Neural progenitor cell (in vitro differentiated cells): ENCODE measurements around the gene PATJ. TPM values are rescaled to one million over a fixed set of nuclear protein-coding genes. Genes with fewer than 3 reads are reported as not detected.
A peak's percentile ranks its signal among the peaks of the same experiment; 100 is the strongest.

Source experiments
- DNase-seq: peaks from one replicate; pipeline ENCODE4 v3.0.0-alpha.2; 2016; ENCODE audit warnings: low spot score
- H2AFZ ChIP-seq: fragments of 200-600 bp; sonication (generic); replicated peaks from 2 replicates; pipeline ENCODE4 v1.6.1; 2016; ENCODE audit warnings: antibody characterized with exemption
- H3F3A ChIP-seq: fragments of 200-600 bp; sonication (generic); 2 replicates; pipeline ENCODE4 v1.6.1; 2016; ENCODE audit warnings: antibody characterized with exemption, low read depth
- H3K27ac ChIP-seq: fragments of 200-600 bp; sonication (generic); 2 replicates; pipeline ENCODE4 v1.5.1; 2016; ENCODE audit warnings: mild to moderate bottlenecking
- H3K27me3 ChIP-seq: fragments of 200-600 bp; sonication (generic); 2 replicates; pipeline ENCODE4 v1.6.1; 2016; ENCODE audit warnings: mild to moderate bottlenecking, moderate library complexity
- H3K36me3 ChIP-seq: fragments of 200-600 bp; sonication (generic); 2 replicates; pipeline ENCODE4 v1.5.1; 2016
- H3K4me1 ChIP-seq: fragments of 200-600 bp; sonication (generic); 2 replicates; pipeline ENCODE4 v1.6.1; 2016; ENCODE audit warnings: mixed run types
- H3K4me2 ChIP-seq: fragments of 200-600 bp; sonication (generic); 2 replicates; pipeline ENCODE4 v1.6.1; 2016
- H3K4me3 ChIP-seq: fragments of 200-600 bp; sonication (generic); 2 replicates; pipeline ENCODE4 v1.5.1; 2016
- H3K79me2 ChIP-seq: fragments of 200-600 bp; sonication (generic); 2 replicates; pipeline ENCODE4 v1.6.1; 2016; ENCODE audit warnings: low read depth
- H3K9ac ChIP-seq: fragments of 200-600 bp; sonication (generic); 2 replicates; pipeline ENCODE4 v1.6.1; 2016
- H3K9me3 ChIP-seq: fragments of 200-600 bp; sonication (generic); 2 replicates; pipeline ENCODE4 v1.5.1; 2016; ENCODE audit warnings: low read depth
- H4K20me1 ChIP-seq: fragments of 200-600 bp; sonication (generic); 2 replicates; pipeline ENCODE4 v1.6.1; 2016; ENCODE audit warnings: low read depth
- H3K27ac Mint-ChIP-seq: 3 replicates; pipeline ENCODE4 v1.8.0; 2021; ENCODE audit warnings: mixed read lengths
- H3K27me3 Mint-ChIP-seq: 2 replicates; pipeline ENCODE4 v1.8.0; 2022; ENCODE audit warnings: low read depth, mild to moderate bottlenecking, inconsistent platforms, moderate library complexity, mixed read lengths; ENCODE audit not compliant: insufficient read depth
- H3K36me3 Mint-ChIP-seq: 3 replicates; pipeline ENCODE4 v1.8.0; 2021; ENCODE audit warnings: mixed read lengths
- H3K4me1 Mint-ChIP-seq: 3 replicates; pipeline ENCODE4 v1.8.0; 2021; ENCODE audit warnings: mixed read lengths
- H3K4me3 Mint-ChIP-seq: 3 replicates; pipeline ENCODE4 v1.8.0; 2021; ENCODE audit warnings: mild to moderate bottlenecking, moderate library complexity, mixed read lengths
- H3K9me3 Mint-ChIP-seq: 3 replicates; pipeline ENCODE4 v1.8.0; 2020; ENCODE audit warnings: mixed read lengths
- CTCF ChIP-seq: fragments of 200-600 bp; sonication (generic); IDR thresholded peaks from 2 replicates; pipeline ENCODE4 v1.5.1; 2017; ENCODE audit warnings: antibody characterized with exemption, mild to moderate bottlenecking
- EZH2 ChIP-seq: fragments of 200-600 bp; sonication (generic); IDR thresholded peaks from 2 replicates; pipeline ENCODE4 v1.6.1; 2017; ENCODE audit warnings: antibody characterized with exemption, mild to moderate bottlenecking, moderate library complexity
- EZH2phosphoT487 ChIP-seq: fragments of 200-600 bp; sonication (generic); IDR thresholded peaks from 2 replicates; pipeline ENCODE4 v1.6.1; 2017; ENCODE audit warnings: antibody characterized with exemption
- total RNA-seq: library from RNA; depleted of rRNA; stranded (reverse); fragments of >200 nt; gene quantifications from 2 replicates; pipeline ENCODE4 v1.2.3, GENCODE V29; 2015; ENCODE audit warnings: low replicate concordance

PATJ gene
- total RNA-seq, 1 donor from 2014 or later = 24.8 TPM

GRCh38 chr1:61979729-61980128 lies 237.4 kb downstream of the PATJ start:
- H3K27ac Mint-ChIP-seq = peak overlapping the region; percentile 95
- H3K9me3 Mint-ChIP-seq = no peaks in the 10 kb centered on the region
- H3K27me3 Mint-ChIP-seq = peaks cover 3% of the 10 kb centered on the region
- TF ChIP-seq EZH2phosphoT487 (no peak), EZH2 (no peak), CTCF (no peak)
- Histone ChIP-seq H3K27me3 (no peaks in the 10 kb centered on the region), H3K4me1 (peaks cover 7% of the 10 kb centered on the region), H3K9ac (no peak overlapping the region), H4K20me1 (no peaks in the 10 kb centered on the region), H3K36me3 (no peaks in the 10 kb centered on the region), H3F3A (peaks cover 3% of the 10 kb centered on the region), H3K27ac (no peak overlapping the region), H3K79me2 (no peaks in the 10 kb centered on the region), H3K4me3 (no peak overlapping the region), H3K4me2 (no peak overlapping the region), H3K9me3 (no peaks in the 10 kb centered on the region), H2AFZ (no peak overlapping the region)
- peaks cover 47% of the 10 kb centered on the region for H3K4me1 Mint-ChIP-seq
- no peak overlapping the region for H3K4me3 Mint-ChIP-seq
- H3K36me3 Mint-ChIP-seq = no peaks in the 10 kb centered on the region
- DNase-seq = no peak

GRCh38 chr1:61980561-61980960 lies 238.3 kb downstream of the PATJ start:
- H3K4me2 ChIP-seq = no peak overlapping the region
- TF ChIP-seq EZH2phosphoT487 (no peak), EZH2 (no peak), CTCF (no peak)
- Mint-ChIP-seq H3K36me3 (no peaks in the 10 kb centered on the region), H3K4me3 (peak overlapping the region; percentile 37), H3K27ac (peak overlapping the region; percentile 58), H3K4me1 (peaks cover 44% of the 10 kb centered on the region), H3K27me3 (peaks cover 3% of the 10 kb centered on the region), H3K9me3 (no peaks in the 10 kb centered on the region)
- H4K20me1 ChIP-seq = no peaks in the 10 kb centered on the region
- H3K79me2 ChIP-seq = no peaks in the 10 kb centered on the region
- no peak overlapping the region for H3K9ac ChIP-seq
- H3F3A ChIP-seq = peaks cover 3% of the 10 kb centered on the region
- DNase-seq = peak; percentile 42
- no peak overlapping the region for H3K4me3 ChIP-seq
- H3K36me3 ChIP-seq = no peaks in the 10 kb centered on the region
- H3K4me1 ChIP-seq = peaks cover 7% of the 10 kb centered on the region
- H2AFZ ChIP-seq = no peak overlapping the region
- no peaks in the 10 kb centered on the region for H3K9me3 ChIP-seq
- H3K27ac ChIP-seq = no peak overlapping the region
- no peaks in the 10 kb centered on the region for H3K27me3 ChIP-seq

GRCh38 chr1:61981870-61982660 lies 239.8 kb downstream of the PATJ start:
- H3K79me2 ChIP-seq = no peaks in the 10 kb centered on the region
- no peak for TF ChIP-seq CTCF
- no peak for TF ChIP-seq EZH2phosphoT487
- TF ChIP-seq EZH2 = no peak
- no peaks in the 10 kb centered on the region for H3K9me3 Mint-ChIP-seq
- H3K4me2 ChIP-seq = no peak overlapping the region
- no peak overlapping the region for H3K9ac ChIP-seq
- no peak overlapping the region for H3K4me3 ChIP-seq
- no peak for DNase-seq
- no peak overlapping the region for H3K4me3 Mint-ChIP-seq
- no peak overlapping the region for H3K27ac ChIP-seq
- no peaks in the 10 kb centered on the region for H3K9me3 ChIP-seq
- no peaks in the 10 kb centered on the region for H3K27me3 ChIP-seq
- peaks cover 42% of the 10 kb centered on the region for H3K4me1 Mint-ChIP-seq
- no peak overlapping the region for H2AFZ ChIP-seq
- peaks cover 7% of the 10 kb centered on the region for H3K4me1 ChIP-seq
- H3K36me3 Mint-ChIP-seq = no peaks in the 10 kb centered on the region
- peaks cover 2% of the 10 kb centered on the region for H3K27me3 Mint-ChIP-seq
- H3F3A ChIP-seq = peaks cover 3% of the 10 kb centered on the region
- H4K20me1 ChIP-seq = no peaks in the 10 kb centered on the region
- H3K36me3 ChIP-seq = no peaks in the 10 kb centered on the region
- H3K27ac Mint-ChIP-seq = peak overlapping the region; percentile 60
